Measurements from ENCODE around the gene RASGEF1C.

RASGEF1C gene

DNA sequence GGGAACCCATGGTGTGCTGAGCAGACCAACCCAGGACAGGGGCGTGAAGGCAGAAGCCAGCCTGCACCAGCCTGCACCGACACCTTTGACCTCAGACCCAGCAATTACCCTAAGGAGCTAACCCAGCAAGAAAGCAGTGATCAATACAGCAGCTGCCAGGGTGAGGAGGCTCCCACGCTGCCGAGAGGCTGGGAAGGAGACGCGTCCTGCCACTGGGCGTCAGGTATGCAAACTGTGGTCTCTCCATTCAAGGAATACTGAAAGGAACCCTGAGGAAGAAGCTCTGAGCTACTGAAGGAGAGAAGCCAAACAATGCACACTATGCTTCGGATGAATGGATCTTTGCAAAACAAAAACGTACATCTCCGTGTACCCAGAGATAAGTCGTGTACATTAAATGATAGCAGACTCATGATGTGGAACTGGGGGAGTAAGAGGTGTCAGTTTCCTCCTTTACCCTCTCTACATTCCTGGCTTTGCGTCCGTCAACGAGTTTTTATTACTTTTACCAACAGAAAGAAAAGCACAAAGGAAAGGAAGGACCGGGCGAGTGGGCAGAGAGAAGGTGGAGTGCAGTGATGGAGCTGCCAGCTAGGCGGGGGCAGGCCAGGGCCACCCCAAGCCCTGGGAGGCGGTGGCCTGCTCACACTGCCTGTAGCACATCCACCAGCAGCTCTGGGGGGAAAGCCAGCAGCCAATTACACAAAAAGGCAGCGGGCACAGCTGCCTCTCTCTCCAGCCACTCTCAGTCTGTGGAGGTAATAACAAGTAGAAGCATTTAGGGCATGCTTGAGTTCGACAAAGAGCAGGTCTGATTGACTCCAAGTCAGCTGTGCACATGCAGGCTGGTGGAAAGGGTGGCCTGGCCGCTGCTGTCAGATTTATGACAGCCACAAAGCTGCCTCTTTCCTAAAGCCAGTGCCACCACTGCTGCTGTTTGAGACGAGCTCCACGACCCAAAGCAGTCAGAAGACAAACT lies 29.3 kb downstream of the RASGEF1C start:
- DNase-seq = no peak

- DNase-seq = no peak
Observed at GRCh38 chr5:180178531-180179441, 30.2 kb downstream of the RASGEF1C start.

GRCh38 chr5:180176191-180176590 lies 32.8 kb downstream of the RASGEF1C start:
- DNase-seq = no peak

DNA sequence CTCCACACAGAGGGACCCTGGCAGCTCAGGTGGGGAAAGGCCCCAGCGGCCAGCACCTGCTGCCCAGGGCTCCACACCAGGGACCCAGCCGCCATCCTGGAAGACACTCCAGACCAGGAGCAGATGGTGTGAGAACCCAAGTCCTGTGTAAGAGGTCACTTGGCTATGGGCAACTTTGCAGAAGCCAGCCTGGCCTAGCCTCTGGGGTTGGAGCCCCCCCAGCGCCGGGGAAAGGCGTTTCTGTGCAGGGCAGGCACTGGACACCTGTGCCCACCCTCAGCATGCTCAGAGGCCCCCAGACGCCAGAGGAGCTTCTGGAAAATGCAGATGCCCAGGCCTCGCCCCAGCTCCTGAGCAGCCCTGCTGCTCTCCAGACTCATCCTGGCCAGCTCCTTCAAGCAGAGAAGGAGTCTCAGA lies 34.0 kb downstream of the RASGEF1C start:
- DNase-seq = no peak

DNA sequence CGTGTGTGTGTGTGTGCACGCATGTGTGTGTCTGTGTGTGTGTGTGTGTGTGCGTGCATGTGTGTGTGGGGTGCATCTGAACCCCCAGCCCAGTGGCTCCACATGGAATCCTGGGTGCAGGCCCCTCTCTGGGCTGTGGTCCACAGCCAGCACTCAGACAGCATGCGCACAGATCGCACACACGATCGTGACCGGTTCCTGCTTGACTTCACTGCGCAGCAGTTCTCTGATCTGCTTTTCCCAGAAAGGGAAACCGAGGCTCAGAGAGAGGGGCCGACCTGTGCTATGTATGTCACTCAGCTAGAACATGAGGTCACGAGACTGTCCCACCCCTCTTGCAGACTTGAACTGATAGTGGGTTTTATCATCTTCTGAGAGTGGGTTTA lies 34.4 kb downstream of the RASGEF1C start:
- no peak for DNase-seq

- DNase-seq = no peak
Observed at GRCh38 chr5:180173875-180174586, 35.0 kb downstream of the RASGEF1C start.

DNA sequence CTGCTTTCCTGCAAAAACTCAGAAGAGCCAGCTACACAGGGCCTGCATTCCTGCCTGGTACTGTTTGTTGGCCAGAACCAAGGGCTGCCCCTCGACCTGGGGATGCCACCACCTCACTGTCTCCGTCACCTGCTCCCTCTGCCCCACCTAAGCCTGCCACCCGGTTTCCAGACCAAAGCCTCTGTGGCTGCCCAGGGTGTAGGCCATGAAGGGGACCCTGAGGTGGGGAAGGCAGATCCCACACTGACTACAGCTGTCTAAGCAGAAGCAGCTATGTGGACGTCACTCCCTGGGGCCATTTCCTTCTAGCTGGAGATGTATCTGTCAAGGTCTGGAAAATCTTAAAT lies 35.8 kb downstream of the RASGEF1C start:
- DNase-seq = no peak

DNA sequence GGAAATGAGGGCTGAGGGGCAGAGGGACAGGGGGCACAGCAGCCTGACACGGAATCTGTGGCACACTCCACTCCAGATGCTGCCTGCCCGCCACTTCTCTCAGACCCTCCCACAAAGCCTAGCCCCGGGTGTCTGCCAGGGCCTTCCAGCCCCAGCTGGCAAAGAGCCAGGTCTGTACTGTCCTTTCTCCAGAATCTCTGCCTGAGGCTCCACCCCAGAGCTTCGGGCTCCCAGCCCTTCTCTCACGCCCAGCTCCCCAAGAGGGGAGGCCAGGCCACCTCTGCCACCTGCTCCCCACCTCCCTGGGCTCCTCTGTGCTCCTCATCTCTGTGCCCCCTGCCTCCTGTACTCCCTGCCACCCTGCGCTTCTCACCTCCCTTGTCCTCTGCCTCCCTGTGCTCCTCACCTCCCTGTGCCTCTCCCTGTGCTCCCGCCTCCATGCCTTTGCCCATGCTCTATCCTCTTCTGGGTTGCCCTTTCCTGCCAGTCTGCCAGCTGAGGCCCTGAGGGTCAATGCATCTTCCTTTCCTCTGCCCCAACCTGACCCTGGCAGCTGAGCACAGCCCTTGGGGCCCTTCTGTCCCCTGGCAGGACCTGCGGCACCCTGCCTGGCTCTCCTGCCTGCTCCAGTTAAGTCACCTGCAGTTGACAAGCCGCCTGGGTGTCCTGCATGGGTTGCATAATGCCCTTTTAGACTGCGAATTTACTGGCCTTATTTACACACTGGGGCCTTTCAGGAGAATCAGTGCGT lies 36.4 kb downstream of the RASGEF1C start:
- DNase-seq = no peak

GRCh38 chr5:180171568-180172094 lies 37.4 kb downstream of the RASGEF1C start:
- DNase-seq = no peak

- no peak for DNase-seq
Observed at GRCh38 chr5:180170810-180171567, 38.0 kb downstream of the RASGEF1C start.

DNA sequence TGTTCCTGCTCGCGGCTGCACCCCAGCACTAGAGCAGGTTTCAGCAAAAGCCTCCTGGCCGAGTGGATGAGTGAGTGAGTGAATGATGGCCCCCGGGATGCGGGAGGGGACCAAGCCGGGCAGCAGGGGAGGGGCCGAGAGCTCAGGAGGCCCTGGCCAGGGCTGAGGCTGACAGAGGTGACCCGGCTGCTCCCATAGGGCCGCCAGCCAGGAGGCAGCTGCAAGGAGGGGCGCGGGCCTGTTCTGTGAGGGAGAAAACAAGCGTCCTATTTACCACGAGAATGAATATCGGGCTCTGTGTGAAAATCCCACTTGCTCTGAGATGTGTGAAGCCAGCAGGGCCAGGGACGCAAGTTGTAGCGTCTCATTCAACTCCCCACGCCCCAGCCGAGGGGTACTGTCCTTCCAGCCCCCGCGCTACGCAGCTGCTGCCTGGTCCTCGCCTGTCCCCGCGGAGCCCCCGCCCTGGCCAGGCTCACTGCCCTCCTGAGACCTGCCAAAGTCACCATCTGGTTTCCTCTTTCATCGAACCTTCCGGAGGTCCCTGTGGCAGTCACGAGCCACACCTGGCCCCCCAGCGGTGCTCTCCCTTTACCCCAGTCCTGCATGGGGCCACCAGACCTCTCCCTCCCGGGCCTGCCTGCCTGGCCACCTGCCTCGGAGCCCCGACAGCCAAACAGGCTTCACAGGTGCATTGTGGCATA lies 38.8 kb downstream of the RASGEF1C start:
- no peak for DNase-seq

- no peak for DNase-seq
Observed at GRCh38 chr5:180169248-180170105, 39.5 kb downstream of the RASGEF1C start.

DNA sequence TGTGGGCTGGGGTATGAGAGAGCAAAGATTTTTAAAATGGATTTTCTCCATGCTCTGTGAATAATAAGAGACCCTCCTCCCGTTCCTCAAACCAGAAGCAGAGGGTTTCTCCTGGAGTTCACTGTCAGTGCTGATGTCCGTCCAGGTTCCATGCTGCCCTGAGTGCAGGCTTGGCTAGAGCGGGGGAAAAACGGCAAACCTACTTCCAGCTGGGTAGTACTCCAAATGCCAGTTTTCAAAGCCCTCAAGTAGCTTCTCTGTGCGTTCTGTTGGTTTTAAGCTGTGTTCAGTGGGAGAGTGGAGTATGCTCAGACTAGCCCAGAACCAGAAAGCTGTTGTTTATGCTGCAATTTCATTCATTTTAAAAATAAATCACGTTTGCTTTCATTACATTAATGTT lies 40.3 kb downstream of the RASGEF1C start:
- DNase-seq = no peak

- peak; percentile 77 to 80 for DNase-seq
Observed at GRCh38 chr5:180166176-180166575, 42.8 kb downstream of the RASGEF1C start.

- DNase-seq = no peak
Observed at GRCh38 chr5:180162304-180162661, 46.7 kb downstream of the RASGEF1C start.

DNA sequence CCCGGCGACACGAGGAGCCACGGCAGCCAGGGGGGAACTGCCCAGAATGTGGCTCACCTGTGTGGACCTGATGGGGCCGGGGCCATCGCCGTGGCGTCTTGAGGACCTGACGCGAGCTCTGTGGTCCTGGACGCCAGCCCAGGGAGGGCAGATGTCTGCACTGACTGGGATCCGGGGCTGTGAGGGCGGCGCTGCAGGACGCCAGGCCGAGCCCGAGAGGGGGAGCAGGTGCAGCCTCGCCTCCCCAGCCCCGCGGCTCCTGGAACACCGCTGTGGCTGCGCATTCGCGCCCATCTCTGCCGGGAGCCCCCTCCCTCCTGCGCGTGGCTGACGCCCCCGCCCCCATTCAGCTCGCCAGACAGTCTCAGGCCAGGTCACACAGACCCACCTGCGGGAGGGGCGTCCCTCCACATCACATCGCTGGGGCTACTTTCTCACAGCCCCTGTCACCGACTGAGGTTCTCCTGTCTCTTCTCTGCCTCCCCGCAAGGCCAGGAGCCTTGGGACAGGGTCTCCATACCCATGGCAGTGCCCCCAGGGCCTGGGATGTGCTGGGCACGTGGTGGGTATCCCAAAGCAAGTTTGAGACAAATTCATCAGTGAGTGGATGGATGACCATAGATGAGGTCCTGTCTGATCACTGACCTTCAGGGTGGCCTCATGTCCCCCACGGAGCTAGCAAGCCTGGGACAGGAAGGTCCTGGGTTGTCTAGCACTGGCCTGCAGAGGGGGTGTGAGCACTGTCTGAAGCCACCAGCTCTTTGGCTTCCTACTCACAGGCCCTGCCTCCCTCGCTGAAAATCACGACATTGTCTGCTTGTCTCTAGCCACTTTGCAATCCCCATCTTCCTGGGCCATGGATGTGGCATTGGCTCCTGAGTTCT lies 47.3 kb downstream of the RASGEF1C start:
- peak; percentile 43 to 69 for DNase-seq

- peak; percentile 91 for DNase-seq
Observed at GRCh38 chr5:180160789-180161188, 48.2 kb downstream of the RASGEF1C start.

GRCh38 chr5:180160215-180160614 lies 48.8 kb downstream of the RASGEF1C start:
- DNase-seq = no peak
